SK-N-SH (cell line): ENCODE results near the gene SPATC1L. TPM values are rescaled to one million over a fixed set of nuclear protein-coding genes. Genes with fewer than 3 reads are reported as not detected.

Experiments used
- CTCF ChIA-PET: fragments of 300-600, 350-600 bp; formaldehyde crosslinking; extraction: SDS; loops from one replicate; lab custom pipeline; 2021; lab: Yijun Ruan, JAX
- POLR2A ChIA-PET: fragments of 350-600 bp; sonication (Branson Sonifier 250); formaldehyde crosslinking; extraction: SDS; loops from one replicate; lab custom pipeline; 2020; ENCODE audit warnings: antibody characterized with exemption, inconsistent platforms; lab: Yijun Ruan, JAX
- DNase-seq: peaks from one replicate; pipeline ENCODE4 v3.0.0; 2012
- H2AFZ ChIP-seq: fragments of 200-600 bp; sonication (generic); 2 replicates; pipeline ENCODE4 v1.8.1; 2016; ENCODE audit warnings: antibody characterized with exemption, mild to moderate bottlenecking, low read depth
- H3F3A ChIP-seq: fragments of 200-600 bp; sonication (generic); replicated peaks from 2 replicates; pipeline ENCODE3; 2016; ENCODE audit warnings: antibody characterized with exemption, mild to moderate bottlenecking; ENCODE audit not compliant: insufficient read depth
- H3K27ac ChIP-seq, 2 experiments: fragments of 200-500 bp in 1 of 2; fragments of 200-600 bp in 1 of 2; sonication (Bioruptor generic) in 1 of 2; sonication (generic), shearing (Covaris generic) in 1 of 2; 2 replicates each; pipeline versions ENCODE4 v1.5.1 to v1.6.1; 2014 to 2016; ENCODE audit warnings: low read depth in 2 of 2, inconsistent platforms in 1 of 2, low read length in 1 of 2, mild to moderate bottlenecking in 1 of 2, mixed read lengths in 1 of 2
- H3K27me3 ChIP-seq: fragments of 200-600 bp; sonication (generic), shearing (Covaris generic); 2 replicates; pipeline ENCODE4 v1.6.1; 2016; ENCODE audit warnings: mixed run types; ENCODE audit not compliant: insufficient read depth
- H3K36me3 ChIP-seq, 2 experiments: fragments of 200-500 bp in 1 of 2; fragments of 200-600 bp in 1 of 2; sonication (Bioruptor generic) in 1 of 2; sonication (generic) in 1 of 2; replicated peaks in 1 of 2; 2 replicates each; pipeline versions ENCODE3 to v1.5.1; 2014 to 2016; ENCODE audit warnings: low read length in 1 of 2, mild to moderate bottlenecking in 1 of 2; ENCODE audit not compliant: insufficient read depth in 2 of 2, control insufficient read depth in 1 of 2
- H3K4me1 ChIP-seq, 2 experiments: fragments of 200-500 bp in 1 of 2; fragments of 200-600 bp in 1 of 2; sonication (Bioruptor generic) in 1 of 2; sonication (generic), shearing (Covaris generic) in 1 of 2; 2 replicates each; pipeline versions ENCODE4 v1.5.1 to v1.6.1; 2014 to 2016; ENCODE audit warnings: low read depth in 1 of 2, low read length in 1 of 2, mixed run types in 1 of 2; ENCODE audit not compliant: insufficient read depth in 2 of 2, control insufficient read depth in 1 of 2
- H3K4me2 ChIP-seq: fragments of 200-600 bp; sonication (generic), shearing (Covaris generic); 2 replicates; pipeline ENCODE4 v1.6.1; 2017; ENCODE audit warnings: mixed run types
- H3K4me3 ChIP-seq, 2 experiments: fragments of 200-500 bp in 1 of 2; fragments of 200-600 bp in 1 of 2; sonication (Bioruptor generic) in 1 of 2; sonication (generic), shearing (Covaris generic) in 1 of 2; 2 replicates each; pipeline versions ENCODE4 v1.5.1 to v1.8.1; 2014 to 2016; ENCODE audit warnings: low read depth in 2 of 2, inconsistent platforms in 1 of 2, low read length in 1 of 2, mild to moderate bottlenecking in 1 of 2, mixed read lengths in 1 of 2, moderate library complexity in 1 of 2
- H3K79me2 ChIP-seq: fragments of 200-600 bp; sonication (generic); 2 replicates; pipeline ENCODE4 v1.8.1; 2017; ENCODE audit warnings: mild to moderate bottlenecking; ENCODE audit not compliant: insufficient read depth
- H3K9ac ChIP-seq: fragments of 200-600 bp; sonication (generic); 2 replicates; pipeline ENCODE4 v1.6.1; 2017; ENCODE audit warnings: mixed run types
- H3K9me2 ChIP-seq: fragments of 200-600 bp; sonication (generic); 2 replicates; pipeline ENCODE4 v1.6.1; 2017; ENCODE audit warnings: mixed run types
- H3K9me3 ChIP-seq: fragments of 200-600 bp; sonication (generic); 2 replicates; pipeline ENCODE4 v1.6.1; 2017; ENCODE audit warnings: mixed run types, mild to moderate bottlenecking, moderate library complexity
- H4K20me1 ChIP-seq: fragments of 200-600 bp; sonication (generic); 2 replicates; pipeline ENCODE4 v1.6.1; 2017; ENCODE audit warnings: mild to moderate bottlenecking, mixed run types; ENCODE audit not compliant: insufficient read depth
- CHD2 ChIP-seq: fragments of 150-350 bp; IDR thresholded peaks from 2 replicates; pipeline ENCODE4 v1.6.1; 2018; ENCODE audit warnings: low read length; ENCODE audit not compliant: partially characterized antibody
- EP300 ChIP-seq, 2 experiments: IDR thresholded peaks; 2 replicates each; pipeline versions ENCODE4 v1.4.0 to v1.6.1; 2012; ENCODE audit warnings: borderline replicate concordance in 1 of 2, low read depth in 1 of 2, low read length in 1 of 2
- FOSL2 ChIP-seq: IDR thresholded peaks from 2 replicates; pipeline ENCODE4 v1.4.0; 2012; ENCODE audit warnings: low read depth, mild to moderate bottlenecking, moderate library complexity, borderline replicate concordance
- FOXM1 ChIP-seq: IDR thresholded peaks from 2 replicates; pipeline ENCODE4 v1.4.0; 2012; ENCODE audit warnings: low read depth, mild to moderate bottlenecking
- GABPA ChIP-seq: IDR thresholded peaks from 2 replicates; pipeline ENCODE4 v1.4.0; 2012; ENCODE audit warnings: low read depth, mild to moderate bottlenecking
- GATA2 ChIP-seq: sonication (generic); formaldehyde crosslinking; IDR thresholded peaks from 2 replicates; pipeline ENCODE4 v1.5.0; 2020; ENCODE audit warnings: mild to moderate bottlenecking, missing genetic modification reagents
- JUND ChIP-seq: IDR thresholded peaks from 2 replicates; pipeline ENCODE4 v1.4.0; 2012
- MAX ChIP-seq: IDR thresholded peaks from 2 replicates; pipeline ENCODE4 v1.4.0; 2012; ENCODE audit warnings: low read depth
- NFIC ChIP-seq: IDR thresholded peaks from 2 replicates; pipeline ENCODE4 v1.4.0; 2012; ENCODE audit warnings: borderline replicate concordance
- NRF1 ChIP-seq: IDR thresholded peaks from 2 replicates; pipeline ENCODE4 v1.6.1; 2012; ENCODE audit warnings: low read depth, mild to moderate bottlenecking, low read length
- RAD21 ChIP-seq: IDR thresholded peaks from 2 replicates; pipeline ENCODE4 v1.6.1; 2012; ENCODE audit warnings: mild to moderate bottlenecking, low read length
- RCOR1 ChIP-seq: fragments of 150-350 bp; IDR thresholded peaks from 2 replicates; pipeline ENCODE4 v1.6.1; 2017; ENCODE audit warnings: antibody characterized with exemption, low read length
- TAF1 ChIP-seq: IDR thresholded peaks from 2 replicates; pipeline ENCODE4 v1.6.1; 2012; ENCODE audit warnings: low read depth, mild to moderate bottlenecking, low read length, moderate library complexity, borderline replicate concordance
- TCF12 ChIP-seq: IDR thresholded peaks from 2 replicates; pipeline ENCODE4 v1.4.0; 2012
- TEAD4 ChIP-seq: IDR thresholded peaks from 2 replicates; pipeline ENCODE4 v1.4.0; 2012; ENCODE audit warnings: mild to moderate bottlenecking, borderline replicate concordance; ENCODE audit not compliant: insufficient read depth
- USF1 ChIP-seq: IDR thresholded peaks from 2 replicates; pipeline ENCODE4 v1.4.0; 2012; ENCODE audit warnings: low read depth, borderline replicate concordance
- WGBS: methylation state at CpG from one replicate; pipeline ENCODE4 v1.1.6; 2017; ENCODE audit warnings: low lambda C conversion rate; 5-methylcytosine and 5-hydroxymethylcytosine counted together
- polyA plus RNA-seq, 3 experiments: library from polyadenylated mRNA; depleted of rRNA; stranded (reverse); fragments of >200 nt; gene quantifications; 2 replicates each; pipeline ENCODE4 v1.2.3, GENCODE V29; 2012
- TF ChIP-seq, protein P1 (sequence below): fragments of 150-350 bp; IDR thresholded peaks from 2 replicates; pipeline ENCODE4 v1.6.1; 2016; ENCODE audit warnings: mild to moderate bottlenecking, low read depth, low read length
- TF ChIP-seq, protein P2 (sequence below): fragments of 200-600 bp; sonication (generic); IDR thresholded peaks from 2 replicates; pipeline ENCODE4 v1.6.1; 2017; ENCODE audit warnings: antibody characterized with exemption, mild to moderate bottlenecking, moderate library complexity
- TF ChIP-seq, protein P3 (sequence below): fragments of 150-350 bp; IDR thresholded peaks from 2 replicates; pipeline ENCODE4 v1.6.1; 2017; ENCODE audit warnings: antibody characterized with exemption, low read length, low read depth, borderline replicate concordance

Gene SPATC1L
- polyA plus RNA-seq, 1 of the 3 experiments (the other 2 are of a cell fraction), result 8.3 TPM

GRCh38 chr21:46205766-46206162, 21.5 kb upstream of the SPATC1L start:
- Histone ChIP-seq H4K20me1 (no peaks in the 10 kb centered on the region), H3K9me2 (no peaks in the 10 kb centered on the region), H3K27ac (no peak overlapping the region), H2AFZ (no peak overlapping the region), H3K36me3 (peaks cover 7 to 41% of the 10 kb centered on the region in 2 experiments), H3K27me3 (no peaks in the 10 kb centered on the region), H3K9ac (no peak overlapping the region), H3K4me1 (no peaks in the 10 kb centered on the region), H3K4me3 (no peak overlapping the region), H3K79me2 (no peaks in the 10 kb centered on the region), H3K4me2 (no peak overlapping the region), H3K9me3 (no peaks in the 10 kb centered on the region), H3F3A (peaks cover 3% of the 10 kb centered on the region)
- CTCF ChIA-PET, result no interaction called here
- POLR2A ChIA-PET, result no interaction called here
- 90% methylated on average over 5 of the region's 16 CpGs for WGBS
- DNase-seq, result no peak
- TF ChIP-seq RAD21 (no peak), GATA2 (no peak), NFIC (no peak)

- POLR2A ChIA-PET, result no interaction called here
- 92% methylated on average over 7 of the region's 18 CpGs for WGBS
Observed at GRCh38 chr21:46205166-46205565, 20.9 kb upstream of the SPATC1L start.

More at GRCh38 chr21:46205166-46205565, 20.9 kb upstream of the SPATC1L start:
- no peaks in the 10 kb centered on the region for H3K4me1 ChIP-seq
- no peaks in the 10 kb centered on the region for H4K20me1 ChIP-seq
- H3K9me3 ChIP-seq, result no peaks in the 10 kb centered on the region
- no peak overlapping the region for H3K4me2 ChIP-seq
- DNase-seq, result peak; percentile 6
- CTCF ChIA-PET, result no interaction called here
- no peaks in the 10 kb centered on the region for H3K79me2 ChIP-seq
- no peaks in the 10 kb centered on the region for H3K27me3 ChIP-seq
- H2AFZ ChIP-seq, result no peak overlapping the region
- no peak overlapping the region for H3K9ac ChIP-seq
- H3K4me3 ChIP-seq, result no peak overlapping the region
- H3F3A ChIP-seq, result peaks cover 3% of the 10 kb centered on the region
- no peaks in the 10 kb centered on the region for H3K9me2 ChIP-seq
- no peak overlapping the region for H3K27ac ChIP-seq
- H3K36me3 ChIP-seq, result peaks cover 13 to 47% of the 10 kb centered on the region in 2 experiments
- no peak for TF ChIP-seq TAF1
- TF ChIP-seq JUND, result no peak
- TF ChIP-seq NRF1, result no peak
- TF ChIP-seq, protein P1, sequence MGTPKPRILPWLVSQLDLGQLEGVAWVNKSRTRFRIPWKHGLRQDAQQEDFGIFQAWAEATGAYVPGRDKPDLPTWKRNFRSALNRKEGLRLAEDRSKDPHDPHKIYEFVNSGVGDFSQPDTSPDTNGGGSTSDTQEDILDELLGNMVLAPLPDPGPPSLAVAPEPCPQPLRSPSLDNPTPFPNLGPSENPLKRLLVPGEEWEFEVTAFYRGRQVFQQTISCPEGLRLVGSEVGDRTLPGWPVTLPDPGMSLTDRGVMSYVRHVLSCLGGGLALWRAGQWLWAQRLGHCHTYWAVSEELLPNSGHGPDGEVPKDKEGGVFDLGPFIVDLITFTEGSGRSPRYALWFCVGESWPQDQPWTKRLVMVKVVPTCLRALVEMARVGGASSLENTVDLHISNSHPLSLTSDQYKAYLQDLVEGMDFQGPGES, result no peak
- TF ChIP-seq GATA2, result no peak
- TF ChIP-seq MAX, result no peak
- no peak for TF ChIP-seq GABPA
- no peak for TF ChIP-seq CHD2
- no peak for TF ChIP-seq TCF12
- TF ChIP-seq, protein P2, sequence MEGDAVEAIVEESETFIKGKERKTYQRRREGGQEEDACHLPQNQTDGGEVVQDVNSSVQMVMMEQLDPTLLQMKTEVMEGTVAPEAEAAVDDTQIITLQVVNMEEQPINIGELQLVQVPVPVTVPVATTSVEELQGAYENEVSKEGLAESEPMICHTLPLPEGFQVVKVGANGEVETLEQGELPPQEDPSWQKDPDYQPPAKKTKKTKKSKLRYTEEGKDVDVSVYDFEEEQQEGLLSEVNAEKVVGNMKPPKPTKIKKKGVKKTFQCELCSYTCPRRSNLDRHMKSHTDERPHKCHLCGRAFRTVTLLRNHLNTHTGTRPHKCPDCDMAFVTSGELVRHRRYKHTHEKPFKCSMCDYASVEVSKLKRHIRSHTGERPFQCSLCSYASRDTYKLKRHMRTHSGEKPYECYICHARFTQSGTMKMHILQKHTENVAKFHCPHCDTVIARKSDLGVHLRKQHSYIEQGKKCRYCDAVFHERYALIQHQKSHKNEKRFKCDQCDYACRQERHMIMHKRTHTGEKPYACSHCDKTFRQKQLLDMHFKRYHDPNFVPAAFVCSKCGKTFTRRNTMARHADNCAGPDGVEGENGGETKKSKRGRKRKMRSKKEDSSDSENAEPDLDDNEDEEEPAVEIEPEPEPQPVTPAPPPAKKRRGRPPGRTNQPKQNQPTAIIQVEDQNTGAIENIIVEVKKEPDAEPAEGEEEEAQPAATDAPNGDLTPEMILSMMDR, result no peak
- no peak for TF ChIP-seq FOXM1
- TF ChIP-seq, protein P3, sequence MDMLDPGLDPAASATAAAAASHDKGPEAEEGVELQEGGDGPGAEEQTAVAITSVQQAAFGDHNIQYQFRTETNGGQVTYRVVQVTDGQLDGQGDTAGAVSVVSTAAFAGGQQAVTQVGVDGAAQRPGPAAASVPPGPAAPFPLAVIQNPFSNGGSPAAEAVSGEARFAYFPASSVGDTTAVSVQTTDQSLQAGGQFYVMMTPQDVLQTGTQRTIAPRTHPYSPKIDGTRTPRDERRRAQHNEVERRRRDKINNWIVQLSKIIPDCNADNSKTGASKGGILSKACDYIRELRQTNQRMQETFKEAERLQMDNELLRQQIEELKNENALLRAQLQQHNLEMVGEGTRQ, result no peak
- no peak for TF ChIP-seq RCOR1
- no peak for TF ChIP-seq FOSL2
- no peak for TF ChIP-seq EP300 (IDR thresholded peaks at IDR 0.05; ENCODE audit: borderline replicate concordance in 1 of 2, low read depth in 1 of 2, low read length in 1 of 2)
- no peak for TF ChIP-seq USF1
- no peak for TF ChIP-seq TEAD4
